PFSK-1 (cell line): ENCODE measurements around the gene CSGALNACT2.

Experiments
- FOXP2 ChIP-seq: optimal IDR thresholded peaks from 2 replicates; pipeline ENCODE3; 2011; ENCODE audit warnings: borderline replicate concordance, control low read depth, inconsistent platforms; ENCODE audit not compliant: insufficient read depth; ENCODE audit errors: extremely low read length, extremely low read depth
- POLR2AphosphoS5 ChIP-seq: IDR thresholded peaks from 2 replicates; pipeline ENCODE4 v1.6.1; 2012; ENCODE audit warnings: low read depth, mild to moderate bottlenecking, control low read depth, low read length, moderate library complexity
- REST ChIP-seq, 2 experiments: IDR thresholded peaks; 2 replicates each; pipeline versions ENCODE4 v1.6.1 to v1.8.0; 2011 to 2012; ENCODE audit warnings: low read depth in 2 of 2, low read length in 2 of 2, control low read depth in 1 of 2, inconsistent platforms in 1 of 2, mild to moderate bottlenecking in 1 of 2, moderate library complexity in 1 of 2; ENCODE audit not compliant: insufficient read depth in 1 of 2
- SIN3A ChIP-seq: IDR thresholded peaks from 2 replicates; pipeline ENCODE4 v1.6.1; 2012; ENCODE audit warnings: mild to moderate bottlenecking, low read length, moderate library complexity, borderline replicate concordance; ENCODE audit not compliant: insufficient read depth
- TAF1 ChIP-seq: IDR thresholded peaks from 2 replicates; pipeline ENCODE4 v1.6.1; 2012; ENCODE audit warnings: low read length, control low read depth, borderline replicate concordance; ENCODE audit not compliant: insufficient read depth

- TF ChIP-seq REST (IDR thresholded peaks at IDR 0.05; ENCODE audit: insufficient read depth in 1 of 2, low read depth in 2 of 2, low read length in 2 of 2): no peak
- TF ChIP-seq POLR2AphosphoS5: no peak
- no peak for TF ChIP-seq SIN3A
- no peak for TF ChIP-seq TAF1
- no peak for TF ChIP-seq FOXP2
Measured at GRCh38 chr10:43186150-43186549, 47.9 kb downstream of the CSGALNACT2 start.
